ENCODE results near the gene TAOK1.

- TF ChIP-seq CTCF (IDR thresholded peaks at IDR 0.05 in 2 of 3, conservative IDR thresholded peaks at IDR 0.05 in 1 of 3; ENCODE audit: borderline replicate concordance in 1 of 3, insufficient read depth in 1 of 3, low read depth in 2 of 3, low read length in 2 of 3) (no peak), RAD21 (IDR thresholded peaks at IDR 0.05; ENCODE audit: low read depth) (no peak), SIN3A (IDR thresholded peaks at IDR 0.05; ENCODE audit: low read depth) (no peak), ATF3 (IDR thresholded peaks at IDR 0.05) (no peak), ZBTB33 (IDR thresholded peaks at IDR 0.05; ENCODE audit: extremely low read depth, insufficient replicate concordance, low read length) (no peak), MAX (IDR thresholded peaks at IDR 0.05) (no peak), SP1 (IDR thresholded peaks at IDR 0.05; ENCODE audit: low read depth) (no peak), REST (IDR thresholded peaks at IDR 0.05; ENCODE audit: low read depth) (no peak), POLR2AphosphoS5 (IDR thresholded peaks at IDR 0.05; ENCODE audit: low read depth, low read length) (no peak), EZH2 (IDR thresholded peaks at IDR 0.05) (no peak), CEBPB (IDR thresholded peaks at IDR 0.05; ENCODE audit: low read depth) (no peak), POLR2A (IDR thresholded peaks at IDR 0.05; ENCODE audit: borderline replicate concordance, extremely low read depth, insufficient read depth, insufficient read length) (no peak), CBX3 (IDR thresholded peaks at IDR 0.05; ENCODE audit: low read depth) (no peak), ZFX (IDR thresholded peaks at IDR 0.05) (no peak)
Observed at GRCh38 chr17:29514792-29515191, 124.6 kb downstream of the TAOK1 start.

All from HCT116 (cell line).